Left colon (tissue), 2 donors: ENCODE results near the gene REEP1. TPM values are rescaled to one million over a fixed set of nuclear protein-coding genes. Genes with fewer than 3 reads are reported as not detected.

Experiments
- ATAC-seq: fragments of 200-7000 bp; cut with Tn5 transposase; one replicate; pipeline ENCODE4 v1.9.1; 2020; ENCODE audit warnings: mild to moderate bottlenecking, moderate library complexity
- DNase-seq, 2 donors: peaks; one replicate each; pipeline ENCODE4 v3.0.0-alpha.2; 2020
- intact Hi-C, 2 donors: fragments of 100-400 bp; cut with DNase I in 1 of 2; cut with micrococcal nuclease in 1 of 2; formaldehyde crosslinking; loops; one replicate each; pipeline versions ENCODE4 v1.11.2 to v1.14.0; 2022; cut with DNase I, micrococcal nuclease
- total RNA-seq, 2 donors: library from RNA; stranded (reverse); fragmentation: NEBNext Ultra II Directional; extraction: Animal tissue kit (Norgen Biotek cat#: 25700); gene quantifications; one replicate each; pipeline ENCODE4 v1.2.1, GENCODE V29; 2021
- donor health status: DM: no; HTN: no; CAD: no.
- donor health status: DM: yes; HTN: yes; CAD: no.

The REEP1 gene
- total RNA-seq, 2 donors from 2014 or later = 4.2 to 7.1 TPM

GRCh38 chr2:86313341-86313740 lies 24.1 kb downstream of the REEP1 start:
- DNase-seq (no peak), ATAC-seq (no peak)
- intact Hi-C loops = no loop called here

GRCh38 chr2:86311879-86312278 lies 25.5 kb downstream of the REEP1 start:
- intact Hi-C loops = no loop called here
- ATAC-seq (no peak), DNase-seq (no peak)

GRCh38 chr2:86309966-86310365 lies 27.5 kb downstream of the REEP1 start:
- intact Hi-C loops = no loop called here

GRCh38 chr2:86308984-86309695 lies 28.3 kb downstream of the REEP1 start:
- ATAC-seq = no peak
- peak in 1 of 2 donors; percentile 29 for DNase-seq
- intact Hi-C loops = no loop called here

More at GRCh38 chr2:86309966-86310365, 27.5 kb downstream of the REEP1 start:
- no peak for ATAC-seq
- DNase-seq = no peak

- DNase-seq = no peak
- no peak for ATAC-seq
- intact Hi-C loops = no loop called here
Measured at GRCh38 chr2:86308356-86308755, 29.1 kb downstream of the REEP1 start.

GRCh38 chr2:86307431-86307830 lies 30.0 kb downstream of the REEP1 start:
- intact Hi-C loops = no loop called here
- ATAC-seq (no peak), DNase-seq (no peak)

- ATAC-seq (no peak), DNase-seq (no peak)
- intact Hi-C loops = no loop called here
Measured at GRCh38 chr2:86305915-86306254, 31.5 kb downstream of the REEP1 start.

GRCh38 chr2:86305195-86305914 lies 32.1 kb downstream of the REEP1 start:
- ATAC-seq (peak; percentile 78), DNase-seq (no peak)
- intact Hi-C loops = no loop called here

- intact Hi-C loops = no loop called here
- DNase-seq (no peak), ATAC-seq (no peak)
Measured at GRCh38 chr2:86304416-86304815, 33.0 kb downstream of the REEP1 start.

- intact Hi-C loops = no loop called here
- DNase-seq = no peak
- ATAC-seq = no peak
Measured at GRCh38 chr2:86302320-86302719, 35.1 kb downstream of the REEP1 start.

GRCh38 chr2:86301711-86302202 lies 35.7 kb downstream of the REEP1 start:
- intact Hi-C loops = no loop called here
- ATAC-seq (peak; percentile 69), DNase-seq (no peak)

GRCh38 chr2:86301009-86301408 lies 36.4 kb downstream of the REEP1 start:
- ATAC-seq = no peak
- DNase-seq = no peak
- intact Hi-C loops = no loop called here

- DNase-seq (no peak), ATAC-seq (no peak)
- intact Hi-C loops = no loop called here
Measured at GRCh38 chr2:86300496-86300895, 36.9 kb downstream of the REEP1 start.

GRCh38 chr2:86298411-86299390 lies 38.7 kb downstream of the REEP1 start:
- ATAC-seq = peak; percentile 46
- intact Hi-C loops = no loop called here
- no peak for DNase-seq

- no peak for DNase-seq
- intact Hi-C loops = no loop called here
- ATAC-seq = peak; percentile 39
Measured at GRCh38 chr2:86297382-86298147, 39.9 kb downstream of the REEP1 start.

GRCh38 chr2:86296947-86297346 lies 40.5 kb downstream of the REEP1 start:
- intact Hi-C loops = no loop called here
- DNase-seq (no peak), ATAC-seq (no peak)

GRCh38 chr2:86295066-86295465 lies 42.4 kb downstream of the REEP1 start:
- ATAC-seq (peak; percentile 96), DNase-seq (peak; percentile 56 to 81)
- intact Hi-C loops = no loop called here

- DNase-seq (no peak), ATAC-seq (peak; percentile 31)
- intact Hi-C loops = no loop called here
Measured at GRCh38 chr2:86293612-86294011, 43.8 kb downstream of the REEP1 start.
